Measurements from ENCODE around the gene WFDC1.
"Not testable (repeated sequence)": the region's sequence is repeated elsewhere in the genome, so short reads cannot be mapped to it uniquely, and the experiment has no call there.

Gene WFDC1

DNA sequence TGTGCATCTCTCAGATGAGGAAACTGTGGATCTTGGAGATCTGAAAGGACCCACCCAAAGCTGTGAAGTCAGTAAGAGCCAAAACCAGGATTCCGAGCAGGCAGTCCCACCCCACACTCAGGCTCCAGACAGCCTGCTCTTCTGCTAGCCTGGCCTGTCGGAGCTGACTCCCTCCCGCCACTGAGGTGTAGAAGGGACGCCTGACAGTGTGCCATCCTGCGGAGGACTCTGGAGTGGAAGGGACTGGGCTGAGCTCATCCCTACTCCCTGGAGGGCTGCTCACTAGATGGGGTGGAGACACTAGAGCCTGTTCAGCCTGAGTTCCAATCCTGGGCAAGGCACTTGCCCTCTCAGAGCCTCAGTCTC is 36.0 kb downstream of the WFDC1 start:
- DNase-seq: no peak

DNA sequence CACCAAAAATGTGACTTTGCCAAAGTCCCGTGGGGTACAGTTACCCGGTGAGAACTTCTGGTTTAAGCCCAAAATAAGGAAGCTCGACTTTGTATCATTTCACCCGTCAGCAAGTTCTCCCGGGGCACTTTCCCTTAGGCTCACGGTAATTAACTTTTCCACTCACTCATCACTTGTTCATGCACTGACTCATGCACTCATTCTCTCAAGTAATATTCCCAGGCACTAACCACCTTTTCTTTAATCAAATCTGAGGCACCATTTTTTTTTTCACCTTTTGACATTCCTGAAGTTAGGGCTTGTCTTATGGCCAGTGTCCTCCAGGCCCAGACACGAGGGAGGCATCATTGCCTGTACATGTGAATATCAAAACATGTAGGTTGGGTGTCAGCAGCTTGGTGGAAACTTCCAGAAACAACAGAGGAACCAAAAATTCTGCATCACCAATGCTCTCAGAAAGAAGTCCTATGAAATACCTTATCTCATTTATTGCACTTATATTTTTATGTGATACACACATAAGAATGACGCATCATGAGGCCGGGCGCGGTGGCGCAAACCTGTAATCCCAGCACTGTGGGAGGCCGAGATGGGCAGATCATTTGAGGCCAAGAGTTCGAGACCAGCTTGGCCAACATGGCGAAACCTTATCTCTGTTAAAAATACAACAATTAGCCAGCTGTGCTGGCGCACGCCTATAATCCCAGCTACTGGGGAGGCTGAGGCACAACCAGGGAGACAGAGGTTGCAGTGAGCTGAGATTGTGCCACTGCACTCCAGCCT is 37.5 kb downstream of the WFDC1 start:
- DNase-seq: no peak

DNA sequence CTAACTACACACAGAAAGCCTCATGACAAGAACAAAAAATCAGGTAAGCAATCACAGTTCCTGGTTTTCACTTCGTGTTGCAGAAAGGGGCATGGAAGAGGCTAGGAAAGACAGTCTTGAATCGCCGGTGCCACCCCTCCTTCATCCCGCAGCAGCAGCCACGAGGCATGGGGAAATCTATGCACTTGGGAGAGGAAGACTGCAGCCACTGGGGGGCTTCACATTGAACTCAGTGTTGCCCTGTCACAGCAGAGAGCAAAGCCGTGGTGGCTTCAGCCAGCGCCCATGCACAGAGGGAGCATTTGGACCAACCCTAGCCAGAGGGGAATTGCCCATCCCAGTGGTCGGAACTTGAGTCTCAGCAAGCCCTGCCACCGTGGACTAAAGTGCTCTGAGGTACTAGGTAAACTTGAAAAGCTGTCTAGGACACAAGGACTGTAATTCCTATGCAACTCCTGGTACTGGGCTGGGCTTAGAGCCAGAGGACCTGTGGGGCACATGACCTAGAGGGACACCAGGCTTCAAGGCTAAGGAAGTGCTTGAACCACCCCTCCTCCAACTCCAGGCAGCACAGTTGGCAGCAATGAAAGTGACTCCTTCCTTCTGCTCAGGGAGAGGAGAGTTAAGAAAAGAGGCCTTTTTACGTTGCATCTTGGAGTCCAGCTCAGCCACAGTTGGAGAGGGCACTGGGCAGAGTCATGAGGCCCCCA is 38.5 kb downstream of the WFDC1 start:
- no peak for DNase-seq

DNA sequence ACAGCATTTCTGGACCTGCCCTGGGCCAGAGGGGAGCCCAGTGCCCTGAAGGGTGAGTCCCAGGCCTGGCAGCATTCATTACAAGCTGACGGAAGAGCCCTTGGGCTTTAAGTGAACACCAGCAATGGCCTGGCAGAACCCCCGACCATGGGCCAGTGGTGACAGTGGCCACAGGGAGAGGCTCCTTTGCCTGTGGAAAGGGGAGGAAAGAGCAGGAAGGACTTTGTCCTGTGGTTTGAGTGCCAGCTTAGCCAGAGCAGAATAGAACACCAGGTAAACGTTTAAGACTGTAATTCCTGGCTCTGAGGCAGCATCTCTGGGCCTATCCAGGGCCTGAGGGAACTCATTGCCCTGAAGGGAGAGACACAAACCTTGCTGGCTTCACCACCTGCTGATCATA is 39.4 kb downstream of the WFDC1 start:
- no peak for DNase-seq

DNA sequence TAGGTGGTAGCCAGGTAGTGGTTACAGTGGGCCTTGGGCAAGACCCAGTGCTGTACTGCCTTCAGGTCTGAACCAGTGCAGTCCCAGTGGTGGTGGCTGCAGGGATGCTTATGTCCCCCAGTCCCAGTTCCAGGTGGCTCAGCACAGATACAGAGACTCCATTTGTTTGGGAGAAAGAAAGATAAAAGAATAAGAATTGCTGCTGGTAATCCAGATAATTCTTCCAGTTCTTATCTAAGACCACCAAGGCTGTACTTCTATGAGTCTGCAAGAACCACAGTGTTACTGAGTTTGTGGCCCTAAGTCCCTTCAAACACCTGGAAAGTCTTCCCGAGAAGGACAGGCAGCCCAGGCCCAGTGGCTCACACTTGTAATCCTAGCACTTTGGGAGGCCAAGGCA is 39.8 kb downstream of the WFDC1 start:
- DNase-seq: no peak

DNA sequence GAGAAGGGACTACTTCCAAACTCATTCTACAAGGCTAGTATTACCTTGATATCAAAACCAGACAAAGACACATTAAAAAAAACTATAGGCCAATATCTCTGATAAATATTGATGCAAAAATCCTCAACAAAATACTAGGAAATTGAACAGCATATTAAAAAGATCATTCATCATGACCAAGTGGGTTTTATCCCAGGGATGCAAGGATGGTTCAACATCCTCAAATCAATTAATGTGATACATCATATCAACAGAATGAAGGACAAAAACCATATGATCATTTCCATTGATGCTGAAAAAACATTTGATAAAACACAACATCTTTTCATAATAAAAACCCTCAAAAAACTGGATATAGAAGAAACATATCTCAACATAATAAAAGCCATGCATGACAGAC is 42.6 kb downstream of the WFDC1 start:
- not testable (repeated sequence) for DNase-seq

DNA sequence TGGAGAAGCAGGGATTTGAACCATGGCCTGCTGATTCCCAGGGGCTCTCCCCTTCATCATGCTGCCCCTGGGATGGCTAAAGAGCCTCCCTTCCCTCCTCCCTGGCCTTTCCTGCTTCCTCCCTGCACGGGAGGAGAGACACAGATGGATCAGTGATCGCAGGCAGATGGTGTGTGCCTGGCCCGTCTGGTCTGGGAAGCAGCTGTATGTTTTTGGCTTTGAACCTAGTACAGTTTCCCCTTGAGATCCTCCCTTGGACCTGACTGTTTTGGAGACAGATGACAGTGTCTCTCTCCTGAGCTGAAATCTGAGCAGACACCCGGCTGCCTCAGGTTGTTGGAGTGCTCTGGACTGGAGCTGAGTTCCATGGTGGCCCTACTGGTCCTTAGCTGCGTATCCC is 44.6 kb downstream of the WFDC1 start:
- no peak for DNase-seq

DNA sequence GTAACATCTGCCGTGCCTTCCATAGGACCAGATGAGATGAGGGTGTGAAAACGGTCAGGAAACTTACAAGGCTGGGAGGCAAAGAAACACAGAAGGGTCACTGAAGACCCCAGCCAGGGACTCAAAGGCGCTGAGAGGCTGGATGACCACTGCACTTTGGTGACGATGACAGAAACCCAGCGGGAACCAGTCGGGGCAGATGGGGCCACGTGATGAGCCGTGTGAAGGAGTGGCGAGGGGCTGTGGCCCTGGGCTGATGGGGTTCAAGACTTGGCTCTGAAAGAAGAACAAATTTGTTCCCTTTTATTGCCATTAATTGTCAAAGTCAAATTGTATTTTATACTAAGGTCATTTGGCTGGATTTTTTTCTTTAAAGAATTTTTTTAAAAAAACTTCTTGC is 45.1 kb downstream of the WFDC1 start:
- DNase-seq: no peak

DNA sequence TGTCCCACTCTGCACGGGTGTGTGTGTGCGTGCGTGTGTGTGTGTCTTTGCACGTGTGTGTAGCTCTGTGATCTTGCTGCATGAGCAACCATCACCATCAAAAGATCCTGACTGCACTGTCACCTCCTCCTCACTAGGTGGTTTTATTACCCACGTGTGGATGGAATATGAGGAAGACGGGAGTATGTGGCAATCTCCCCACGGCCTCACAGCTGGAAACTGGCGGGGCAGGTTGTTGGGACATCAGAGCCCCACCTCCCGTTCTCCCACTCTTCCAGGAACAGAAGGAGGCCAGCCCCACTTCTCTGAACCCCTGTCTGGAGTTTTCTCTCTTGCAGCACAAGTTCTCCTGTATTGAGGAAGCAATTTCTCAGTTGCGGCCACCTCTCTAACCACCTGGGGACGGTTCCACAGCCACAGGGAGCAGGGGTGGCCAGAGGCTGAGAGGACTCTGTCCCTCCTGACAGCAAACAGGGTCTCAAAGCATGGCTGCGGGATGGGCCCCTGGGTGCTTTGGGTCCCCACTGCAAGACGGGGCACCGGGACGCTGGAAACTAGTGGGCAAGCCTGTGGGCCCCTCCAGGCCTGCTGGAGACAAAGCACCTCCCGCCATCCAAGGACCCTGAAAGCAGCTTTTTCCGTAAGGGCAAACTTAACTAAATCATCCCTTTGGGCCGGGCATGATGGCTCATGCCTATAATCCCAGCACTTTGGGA is 45.8 kb downstream of the WFDC1 start:
- DNase-seq: no peak

DNA sequence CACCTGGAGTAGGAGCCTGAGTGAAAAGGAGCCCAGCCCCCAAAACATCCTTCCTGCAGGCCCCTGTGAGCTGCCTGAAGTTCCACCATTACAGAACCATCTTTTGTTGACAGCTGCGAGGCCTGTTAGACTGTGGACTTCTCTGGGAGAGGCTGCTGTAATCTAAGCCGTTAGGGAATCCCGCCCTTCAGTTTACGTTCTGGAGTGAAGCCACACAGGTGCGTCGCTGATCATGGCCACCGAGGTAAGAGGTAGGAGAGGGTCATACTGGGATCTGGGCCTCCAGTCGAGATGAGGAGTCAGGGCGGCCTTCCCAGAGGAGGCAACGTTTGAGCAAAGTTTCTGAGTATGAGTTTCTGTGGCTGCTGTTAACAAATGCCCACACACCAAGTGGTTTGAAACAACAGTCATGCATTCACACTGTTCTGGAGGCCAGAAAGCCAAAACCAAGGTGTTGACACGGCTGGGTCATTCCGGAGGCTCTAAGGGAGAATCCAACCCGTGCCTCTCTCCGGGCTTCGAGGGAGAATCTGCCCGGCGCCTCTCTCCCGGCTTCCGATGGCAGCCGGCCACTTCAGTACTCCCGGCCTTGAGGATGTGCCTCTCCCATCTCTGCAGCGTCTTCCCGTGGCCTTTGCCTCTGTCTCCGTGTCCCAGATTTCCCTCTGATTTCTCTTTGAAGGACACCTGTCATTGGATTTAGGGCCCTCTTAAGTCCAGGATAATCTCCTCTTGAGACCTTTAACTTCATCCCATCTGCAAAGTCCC is 47.0 kb downstream of the WFDC1 start:
- no peak for DNase-seq

DNA sequence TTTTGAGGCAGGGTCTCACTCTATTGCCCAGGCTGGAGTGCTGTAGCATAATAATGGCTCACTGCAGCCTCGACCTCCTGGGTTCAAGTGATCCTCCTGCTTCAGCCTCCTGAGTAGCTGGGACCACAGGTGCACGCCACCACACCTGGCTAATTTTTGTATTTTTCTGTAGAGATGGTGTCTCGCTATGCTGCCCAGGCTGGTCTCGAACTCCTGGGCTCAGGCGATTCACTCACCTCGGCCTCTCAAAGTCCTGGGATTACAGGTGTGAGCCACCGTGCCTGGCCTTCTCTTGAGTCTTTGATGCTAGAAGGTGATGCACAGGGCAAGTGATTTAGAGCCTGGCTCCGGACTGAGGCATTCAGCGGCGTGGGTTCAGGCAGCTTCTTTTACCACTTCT is 49.1 kb downstream of the WFDC1 start:
- DNase-seq: not testable (repeated sequence)

DNA sequence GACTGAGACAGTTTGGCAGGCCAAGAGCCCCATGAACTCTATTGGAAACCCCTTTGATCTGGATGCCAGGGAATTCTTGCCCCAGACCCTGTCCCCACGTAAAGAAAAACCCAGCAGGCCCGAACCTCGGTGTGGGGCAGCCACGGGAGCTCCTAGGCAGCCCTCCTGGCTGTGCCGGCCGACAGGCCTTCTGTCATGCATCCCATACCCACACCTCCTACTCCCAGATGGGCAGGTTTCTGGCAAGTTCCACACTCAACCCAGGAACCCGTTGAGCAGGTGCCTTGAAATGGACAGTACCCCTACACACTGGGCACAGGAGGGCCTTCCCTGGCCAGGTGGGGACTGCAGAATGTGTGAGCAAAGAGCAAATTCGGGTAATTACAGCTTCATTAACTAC is 50.1 kb downstream of the WFDC1 start:
- no peak for DNase-seq

DNA sequence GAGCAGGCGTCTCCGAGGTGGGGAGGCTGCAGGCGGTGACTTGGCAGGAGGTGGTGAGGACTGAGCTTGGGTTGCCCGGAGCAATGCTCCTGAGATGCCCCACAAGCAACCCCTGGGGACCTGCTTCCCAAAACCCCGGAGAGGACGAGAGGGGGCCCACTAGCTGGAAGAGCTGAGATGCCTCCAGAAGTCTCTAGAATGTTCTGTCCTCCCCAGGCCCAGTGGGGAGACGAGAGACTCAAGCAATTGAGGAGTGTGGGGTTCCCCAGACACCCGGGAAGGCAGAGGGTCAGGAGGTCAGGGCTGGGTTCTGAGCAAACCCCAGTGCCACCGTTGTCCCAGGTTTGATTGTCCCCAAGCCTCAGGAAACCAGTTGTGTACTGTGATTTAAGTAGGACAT is 52.5 kb downstream of the WFDC1 start:
- DNase-seq: no peak

DNA sequence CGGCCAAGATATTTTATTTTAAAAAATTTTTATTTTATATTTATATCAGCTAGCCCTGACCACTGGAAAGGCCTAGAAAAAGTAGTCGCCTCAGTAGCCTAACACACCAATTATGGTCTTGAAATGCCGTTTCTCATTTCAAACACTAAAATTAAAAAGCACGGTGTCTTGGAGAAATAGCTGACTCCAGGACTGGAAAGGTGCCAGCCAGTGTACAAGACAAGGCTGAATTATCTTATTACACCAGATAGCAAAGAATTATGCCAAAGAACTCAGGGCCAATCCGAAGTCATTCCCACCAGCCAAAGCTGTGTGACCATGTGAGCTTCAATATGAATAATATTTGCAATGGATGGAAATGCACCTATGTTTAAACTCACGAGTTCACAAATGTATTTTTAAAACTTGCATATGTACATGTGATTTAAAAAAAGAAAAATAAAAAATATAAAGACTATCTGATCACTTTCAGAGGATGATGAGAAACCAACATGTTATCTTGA is 53.8 kb downstream of the WFDC1 start:
- DNase-seq: no peak

DNA sequence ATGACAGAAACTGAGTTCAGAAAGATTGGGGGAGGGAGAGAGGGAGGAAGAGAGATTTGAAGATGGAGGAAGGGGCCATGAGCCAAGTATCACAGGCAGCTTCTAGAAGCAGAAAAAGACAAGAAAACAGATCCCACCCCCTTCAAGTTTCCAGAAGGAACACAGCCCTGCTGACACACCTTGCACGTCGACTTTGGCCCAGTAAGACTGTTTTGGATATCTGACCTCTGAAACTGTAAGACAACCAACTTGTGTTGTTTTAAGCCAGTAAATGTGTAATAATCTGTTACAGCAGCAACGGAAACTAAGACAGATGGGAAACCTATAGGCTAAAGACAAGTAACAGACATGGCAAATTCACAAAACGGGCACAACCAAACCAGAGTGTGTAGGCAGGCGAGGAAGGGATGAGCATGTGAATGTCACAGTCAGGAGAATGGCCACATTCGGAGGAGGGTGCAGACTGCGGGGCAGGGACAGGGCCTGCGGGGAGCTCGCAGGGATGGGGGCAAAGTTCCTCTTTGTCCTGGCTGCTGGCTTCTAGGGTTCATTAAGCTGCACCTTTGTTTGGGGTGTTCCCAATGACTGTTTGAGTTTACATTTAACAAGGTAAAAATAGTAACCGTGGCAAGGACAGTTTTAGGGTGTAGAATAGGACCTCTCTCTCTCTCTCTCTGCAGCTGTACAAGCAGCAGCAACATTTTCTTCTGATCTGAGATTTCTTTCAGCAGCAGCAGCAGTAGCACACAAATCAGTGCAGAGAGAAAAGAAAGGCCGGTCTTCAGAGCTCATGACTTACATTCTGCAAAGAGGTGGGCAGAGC is 55.4 kb downstream of the WFDC1 start:
- DNase-seq: no peak

DNA sequence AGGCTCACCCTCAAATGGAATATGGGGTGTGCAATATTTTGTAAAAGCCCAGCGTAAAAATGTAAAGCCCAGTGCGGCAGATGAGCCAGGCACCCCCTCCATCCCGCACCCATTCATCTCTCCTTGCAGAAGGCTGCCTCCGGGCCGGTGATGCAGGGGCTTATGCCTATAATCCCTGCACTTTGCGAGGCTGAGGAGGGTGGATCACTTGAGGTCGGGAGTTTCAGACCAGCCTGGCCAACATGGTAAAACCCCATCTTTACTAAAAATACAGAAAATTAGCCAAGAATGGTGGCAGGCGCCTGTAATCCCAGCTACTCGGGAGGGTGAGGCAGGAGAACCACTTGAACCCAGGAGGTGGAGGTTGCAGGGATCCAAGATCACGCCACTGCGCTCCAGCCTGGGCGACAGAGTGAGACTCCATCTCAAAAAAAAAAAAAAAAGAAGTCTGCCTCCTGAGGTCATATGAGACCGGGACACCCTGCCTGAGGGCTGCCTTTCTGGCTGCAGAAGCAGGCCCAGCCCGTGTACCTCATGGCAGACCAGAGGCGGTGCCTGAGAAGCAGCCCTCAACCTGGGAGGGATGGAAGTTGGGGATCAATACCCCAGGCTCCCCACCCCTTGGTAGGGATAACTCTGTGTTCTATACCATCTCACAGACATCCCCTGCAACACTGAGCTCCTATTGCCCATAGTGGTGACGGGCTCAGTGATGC is 56.2 kb downstream of the WFDC1 start:
- DNase-seq: no peak

DNA sequence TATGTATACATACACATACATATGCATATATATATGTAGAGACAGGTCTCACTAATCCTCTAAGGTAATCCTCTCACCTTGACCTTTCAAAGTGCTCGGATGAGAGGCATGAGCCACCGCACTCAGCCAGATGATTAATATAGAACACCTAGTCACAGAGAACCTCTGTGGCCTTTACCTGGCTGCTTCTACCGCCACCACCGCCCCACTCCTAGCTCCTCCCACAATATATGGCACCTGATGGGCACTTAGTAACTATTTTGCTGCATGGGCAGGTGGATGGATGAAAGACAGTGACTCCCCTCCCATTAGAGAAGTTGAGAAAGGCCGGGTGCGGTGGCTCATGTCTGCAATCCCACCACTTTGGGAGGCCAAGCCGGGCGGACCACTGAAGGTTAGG is 57.0 kb downstream of the WFDC1 start:
- DNase-seq: no peak

DNA sequence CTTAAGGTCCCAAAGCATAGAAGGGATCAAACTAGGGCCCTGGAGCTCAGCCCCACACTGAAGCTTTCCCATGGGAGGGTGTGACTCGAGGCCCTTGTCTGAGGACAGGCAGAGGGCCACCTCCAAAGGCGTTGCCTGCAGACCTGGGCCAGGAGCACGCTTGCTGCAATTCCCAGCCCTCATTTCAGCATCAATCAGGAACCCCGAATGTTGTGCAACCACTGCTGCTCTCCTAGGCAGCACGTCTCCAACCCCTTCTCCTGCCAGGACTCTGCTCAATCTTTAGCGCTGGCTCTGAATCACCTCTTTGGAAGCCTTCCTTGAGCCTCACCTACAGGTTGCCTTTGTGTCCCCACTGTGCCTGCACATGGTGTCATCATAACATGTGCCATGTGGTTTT is 59.6 kb downstream of the WFDC1 start:
- no peak for DNase-seq

DNA sequence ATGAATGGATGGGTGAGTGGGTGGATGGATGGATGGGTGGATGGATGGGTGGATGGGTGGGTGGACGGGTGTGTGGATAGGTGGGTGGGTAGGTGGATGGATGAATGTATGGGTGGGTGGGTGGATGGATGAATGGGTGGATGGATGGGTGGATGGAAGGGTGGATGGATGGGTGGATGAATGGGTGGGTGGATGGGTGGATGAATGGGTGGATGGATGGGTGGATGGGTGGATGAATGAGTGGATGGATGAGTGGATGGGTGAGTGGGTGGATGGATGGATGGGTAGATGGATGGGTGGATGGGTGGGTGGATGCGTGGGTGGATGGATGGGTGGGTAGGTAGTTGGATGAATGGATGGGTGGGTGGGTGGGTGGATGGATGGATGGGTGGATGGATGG is 60.5 kb downstream of the WFDC1 start:
- DNase-seq: no peak

DNA sequence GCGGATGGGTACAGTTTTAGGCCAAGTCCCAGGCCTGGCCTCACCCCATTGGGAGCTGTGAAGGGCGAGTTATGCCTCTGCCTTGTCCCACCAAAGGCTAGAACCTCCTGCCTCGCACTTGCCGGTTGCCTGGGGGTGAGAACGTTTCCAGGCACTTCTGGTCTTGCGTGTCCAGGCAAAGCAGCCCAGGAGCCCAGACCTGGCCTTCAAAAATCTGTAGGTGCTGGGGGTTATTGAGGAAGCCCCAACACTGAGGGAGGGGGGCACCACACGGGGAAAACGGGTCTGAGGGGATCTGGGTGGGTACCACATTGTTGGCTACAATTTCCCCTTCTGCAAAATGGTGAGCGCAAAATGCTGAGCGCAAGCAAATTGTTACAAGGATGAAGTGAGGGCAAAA is 61.5 kb downstream of the WFDC1 start:
- DNase-seq: no peak

DNA sequence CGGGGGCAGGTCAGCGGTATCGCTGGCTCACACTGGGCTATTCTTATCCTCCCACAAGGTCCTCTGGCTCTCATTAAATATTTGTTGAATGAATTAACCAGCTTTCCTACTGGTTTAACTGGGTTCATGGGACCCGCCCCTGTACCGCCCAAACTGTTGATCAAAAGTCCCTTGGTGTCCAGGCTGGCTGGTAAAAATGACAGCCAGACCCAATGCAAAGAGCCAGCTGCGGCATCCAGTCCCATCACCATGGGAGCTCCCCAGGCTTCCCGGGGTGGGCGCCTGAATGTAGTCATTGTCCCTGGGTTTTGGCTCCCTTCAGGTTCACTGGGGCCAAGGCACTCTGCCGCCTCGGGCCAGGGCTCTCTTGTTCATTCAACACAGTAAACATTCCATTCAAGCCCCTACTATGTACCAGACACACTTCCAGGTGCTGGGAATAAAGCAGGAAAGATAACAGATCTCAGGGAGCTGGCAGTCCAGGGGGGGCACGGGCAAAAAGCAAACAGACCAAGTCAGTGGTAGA is 62.0 kb downstream of the WFDC1 start:
- no peak for DNase-seq
